ENCODE results near the gene TPCN2. TPM values are rescaled to one million over a fixed set of nuclear protein-coding genes. Genes with fewer than 3 reads are reported as not detected.

TPCN2 gene
- total RNA-seq, 6 experiments from 2014 or later, result 8.0 to 11.2 (median 9.0) TPM

- H3K27ac Mint-ChIP-seq, result no peak overlapping the region
- DNase-seq, result no peak
- H3K36me3 Mint-ChIP-seq (ENCODE audit: low read depth), result peaks cover 13% of the 10 kb centered on the region
- no peak for TF ChIP-seq CTCF (IDR thresholded peaks at IDR 0.05)
- peaks cover 5% of the 10 kb centered on the region for H3K27me3 Mint-ChIP-seq (ENCODE audit: insufficient read depth)
- H3K4me3 Mint-ChIP-seq, result no peak overlapping the region
- peaks cover 7% of the 10 kb centered on the region for H3K4me1 Mint-ChIP-seq (ENCODE audit: low read depth)
- H3K9me3 Mint-ChIP-seq, result peaks cover 6% of the 10 kb centered on the region
Measured at GRCh38 chr11:69160296-69161116, 111.8 kb downstream of the TPCN2 start.

GRCh38 chr11:69161117-69161407 is 112.3 kb downstream of the TPCN2 start:
- Mint-ChIP-seq H3K36me3 (ENCODE audit: low read depth) (peaks cover 13% of the 10 kb centered on the region), H3K9me3 (peaks cover 6% of the 10 kb centered on the region), H3K4me3 (no peak overlapping the region), H3K27me3 (ENCODE audit: insufficient read depth) (peaks cover 5% of the 10 kb centered on the region), H3K27ac (no peak overlapping the region), H3K4me1 (ENCODE audit: low read depth) (peaks cover 7% of the 10 kb centered on the region)
- DNase-seq, result no peak
- TF ChIP-seq CTCF (IDR thresholded peaks at IDR 0.05), result no peak

- TF ChIP-seq CTCF (IDR thresholded peaks at IDR 0.05), result no peak
- Mint-ChIP-seq H3K9me3 (peaks cover 6% of the 10 kb centered on the region), H3K27ac (no peak overlapping the region), H3K27me3 (ENCODE audit: insufficient read depth) (peaks cover 5% of the 10 kb centered on the region), H3K4me1 (ENCODE audit: low read depth) (peaks cover 15% of the 10 kb centered on the region), H3K36me3 (ENCODE audit: low read depth) (peaks cover 13% of the 10 kb centered on the region), H3K4me3 (no peak overlapping the region)
- no peak for DNase-seq
Measured at GRCh38 chr11:69162505-69162904, 113.8 kb downstream of the TPCN2 start.

GRCh38 chr11:69163842-69164241 is 115.1 kb downstream of the TPCN2 start:
- peaks cover 15% of the 10 kb centered on the region for H3K4me1 Mint-ChIP-seq (ENCODE audit: low read depth)
- H3K4me3 Mint-ChIP-seq, result no peak overlapping the region
- no peak for TF ChIP-seq CTCF (IDR thresholded peaks at IDR 0.05)
- peaks cover 4% of the 10 kb centered on the region for H3K27me3 Mint-ChIP-seq (ENCODE audit: insufficient read depth)
- H3K9me3 Mint-ChIP-seq, result peaks cover 6% of the 10 kb centered on the region
- peaks cover 13% of the 10 kb centered on the region for H3K36me3 Mint-ChIP-seq (ENCODE audit: low read depth)
- DNase-seq, result no peak
- H3K27ac Mint-ChIP-seq, result no peak overlapping the region

GRCh38 chr11:69164824-69165223 is 116.1 kb downstream of the TPCN2 start:
- no peak for TF ChIP-seq CTCF (IDR thresholded peaks at IDR 0.05)
- H3K36me3 Mint-ChIP-seq (ENCODE audit: low read depth), result peaks cover 13% of the 10 kb centered on the region
- peaks cover 6% of the 10 kb centered on the region for H3K9me3 Mint-ChIP-seq
- DNase-seq, result no peak
- H3K27ac Mint-ChIP-seq, result no peak overlapping the region
- H3K27me3 Mint-ChIP-seq (ENCODE audit: insufficient read depth), result peaks cover 2% of the 10 kb centered on the region
- H3K4me1 Mint-ChIP-seq (ENCODE audit: low read depth), result peaks cover 15% of the 10 kb centered on the region
- no peak overlapping the region for H3K4me3 Mint-ChIP-seq

Measured in HFFc6 (cell line).